BJ (cell line): ENCODE results near the gene WDR64. TPM values are rescaled to one million over a fixed set of nuclear protein-coding genes. Genes with fewer than 3 reads are reported as not detected.

Source experiments
- CTCF ChIA-PET: fragments of 350-600 bp; formaldehyde crosslinking; extraction: SDS; loops from one replicate; lab custom pipeline; 2021; ENCODE audit warnings: antibody characterized with exemption, inconsistent platforms; lab: Yijun Ruan, JAX
- POLR2A ChIA-PET: fragments of 300-600 bp; sonication (Branson Sonifier 250); formaldehyde crosslinking; extraction: SDS; loops from one replicate; lab custom pipeline; 2021; ENCODE audit warnings: antibody characterized with exemption; lab: Charles Lee
- DNase-seq: peaks from one replicate; pipeline ENCODE4 v3.0.0-alpha.2; 2011; ENCODE audit warnings: low read depth
- H3K27me3 ChIP-seq: 2 replicates; pipeline ENCODE4 v1.6.0; 2011; ENCODE audit warnings: low read length; ENCODE audit not compliant: control insufficient read depth, insufficient read depth
- H3K36me3 ChIP-seq: 2 replicates; pipeline ENCODE4 v1.5.1; 2011; ENCODE audit warnings: low read length; ENCODE audit not compliant: control insufficient read depth, insufficient read depth
- H3K4me3 ChIP-seq: 2 replicates; pipeline ENCODE4 v1.5.1; 2011; ENCODE audit warnings: low read depth, mild to moderate bottlenecking, control low read depth, low read length
- CTCF ChIP-seq: IDR thresholded peaks from 2 replicates; pipeline ENCODE4 v1.5.1; 2011; ENCODE audit warnings: low read depth, mild to moderate bottlenecking, control low read depth, inconsistent platforms, low read length, moderate library complexity; ENCODE audit not compliant: insufficient read depth
- polyA plus RNA-seq: library from polyadenylated mRNA; depleted of rRNA; stranded (reverse); fragments of >200 nt; gene quantifications from 2 replicates; pipeline ENCODE4 v1.2.3, GENCODE V29; 2011

Gene WDR64
- polyA plus RNA-seq, 1 experiment: not detected

- POLR2A ChIA-PET: no interaction called here
- CTCF ChIA-PET: no interaction called here
- no peak for TF ChIP-seq CTCF
Observed at GRCh38 chr1:241738284-241739078, 86.4 kb downstream of the WDR64 start.

GRCh38 chr1:241742084-241742483 lies 90.0 kb downstream of the WDR64 start:
- Histone ChIP-seq H3K36me3 (no peaks in the 10 kb centered on the region), H3K4me3 (no peak overlapping the region), H3K27me3 (no peaks in the 10 kb centered on the region)
- POLR2A ChIA-PET: no interaction called here
- no peak for DNase-seq
- no peak for TF ChIP-seq CTCF
- CTCF ChIA-PET: interaction anchor here (1.0 kb wide), 1 partner anchor 44 kb away, joined by 3 read pairs; no protein-coding TSS in a partner anchor

More at GRCh38 chr1:241738284-241739078, 86.4 kb downstream of the WDR64 start:
- DNase-seq: no peak
- Histone ChIP-seq H3K4me3 (no peak overlapping the region), H3K36me3 (no peaks in the 10 kb centered on the region), H3K27me3 (no peaks in the 10 kb centered on the region; the same call in 1 of the 2 replicates)

GRCh38 chr1:241744591-241744990 lies 92.5 kb downstream of the WDR64 start:
- POLR2A ChIA-PET: no interaction called here
- H3K27me3 ChIP-seq: no peaks in the 10 kb centered on the region
- H3K4me3 ChIP-seq: no peak overlapping the region
- H3K36me3 ChIP-seq: no peaks in the 10 kb centered on the region
- CTCF ChIA-PET: no interaction called here
- no peak for DNase-seq
- TF ChIP-seq CTCF: no peak

GRCh38 chr1:241747992-241748391 lies 95.9 kb downstream of the WDR64 start:
- no peak for DNase-seq
- ChIA-PET CTCF (no interaction called here), POLR2A (no interaction called here)

More at GRCh38 chr1:241747992-241748391, 95.9 kb downstream of the WDR64 start:
- no peak for TF ChIP-seq CTCF
- H3K36me3 ChIP-seq: no peaks in the 10 kb centered on the region
- H3K27me3 ChIP-seq: no peaks in the 10 kb centered on the region
- H3K4me3 ChIP-seq: no peak overlapping the region
